Epithelial cell of prostate (primary cell): ENCODE data around the gene EHBP1L1.

ENCODE experiments used
- DNase-seq: peaks from one replicate; pipeline ENCODE4 v3.0.0-alpha.2; 2011; ENCODE audit warnings: low read depth, low spot score
- H3K27ac ChIP-seq: fragments of 450-650 bp; 2 replicates; pipeline ENCODE4 v1.5.1; 2017; ENCODE audit warnings: mild to moderate bottlenecking

The EHBP1L1 gene

GRCh38 chr11:65545853-65546216, 30.0 kb upstream of the EHBP1L1 start:
- no peak for DNase-seq
- no peak overlapping the region for H3K27ac ChIP-seq

GRCh38 chr11:65546217-65546958, 29.5 kb upstream of the EHBP1L1 start:
- DNase-seq, result no peak
- H3K27ac ChIP-seq, result no peak overlapping the region

- no peak for DNase-seq
- H3K27ac ChIP-seq, result no peak overlapping the region
Observed at GRCh38 chr11:65547446-65548125, 28.3 kb upstream of the EHBP1L1 start.

- no peak overlapping the region for H3K27ac ChIP-seq
Observed at GRCh38 chr11:65548395-65548794, 27.5 kb upstream of the EHBP1L1 start.

GRCh38 chr11:65549096-65549495, 26.8 kb upstream of the EHBP1L1 start:
- DNase-seq, result no peak
- no peak overlapping the region for H3K27ac ChIP-seq

More at GRCh38 chr11:65548395-65548794, 27.5 kb upstream of the EHBP1L1 start:
- DNase-seq, result no peak

- DNase-seq, result no peak
- H3K27ac ChIP-seq, result no peak overlapping the region
Observed at GRCh38 chr11:65551572-65552387, 24.1 kb upstream of the EHBP1L1 start.

GRCh38 chr11:65552388-65552951, 23.4 kb upstream of the EHBP1L1 start:
- H3K27ac ChIP-seq, result no peak overlapping the region
- DNase-seq, result no peak

- H3K27ac ChIP-seq, result no peak overlapping the region
- DNase-seq, result no peak
Observed at GRCh38 chr11:65553301-65554001, 22.4 kb upstream of the EHBP1L1 start.

GRCh38 chr11:65554057-65554818, 21.6 kb upstream of the EHBP1L1 start:
- DNase-seq, result no peak
- H3K27ac ChIP-seq, result no peak overlapping the region

GRCh38 chr11:65554842-65555430, 20.9 kb upstream of the EHBP1L1 start:
- no peak overlapping the region for H3K27ac ChIP-seq
- no peak for DNase-seq

GRCh38 chr11:65555693-65556231, 20.1 kb upstream of the EHBP1L1 start:
- H3K27ac ChIP-seq, result no peak overlapping the region
- no peak for DNase-seq

GRCh38 chr11:65556470-65557279, 19.2 kb upstream of the EHBP1L1 start:
- no peak for DNase-seq
- H3K27ac ChIP-seq, result peak overlapping the region; percentile 87

GRCh38 chr11:65557280-65558001, 18.4 kb upstream of the EHBP1L1 start:
- DNase-seq, result no peak

GRCh38 chr11:65558002-65558929, 17.6 kb upstream of the EHBP1L1 start, which contains the start of gene LTBP3:
Gene LTBP3 (minus strand): TSS chr11:65558359. CDS start chr11:65557959, 400 bp downstream.
- DNase-seq, result no peak
- H3K27ac ChIP-seq, result peak within 1 kb of the TSS; percentile 87

More at GRCh38 chr11:65557280-65558001, 18.4 kb upstream of the EHBP1L1 start:
- peak overlapping the region; percentile 87 for H3K27ac ChIP-seq

GRCh38 chr11:65558930-65559509, 16.8 kb upstream of the EHBP1L1 start:
- peak overlapping the region; percentile 87 for H3K27ac ChIP-seq
- DNase-seq, result no peak

GRCh38 chr11:65559535-65559934, 16.3 kb upstream of the EHBP1L1 start:
- DNase-seq, result no peak
- H3K27ac ChIP-seq, result peak overlapping the region; percentile 87
